ENCODE results near the gene SLC6A5.

- TF ChIP-seq CTCF (IDR thresholded peaks at IDR 0.05; ENCODE audit: low read depth, low read length) (no peak), POLR2A (IDR thresholded peaks at IDR 0.05; ENCODE audit: extremely low read depth, insufficient read length) (no peak)
- TF ChIP-seq, protein P1, sequence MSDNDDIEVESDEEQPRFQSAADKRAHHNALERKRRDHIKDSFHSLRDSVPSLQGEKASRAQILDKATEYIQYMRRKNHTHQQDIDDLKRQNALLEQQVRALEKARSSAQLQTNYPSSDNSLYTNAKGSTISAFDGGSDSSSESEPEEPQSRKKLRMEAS (IDR thresholded peaks at IDR 0.05; ENCODE audit: low read depth, low read length): no peak
Measured at GRCh38 chr11:20564846-20565635, 34.4 kb upstream of the SLC6A5 start.

Data from NB4 (cell line).